Esophagus muscularis mucosa (tissue), 4 donors: Measurements from ENCODE around the gene RAB40C. TPM values are rescaled to one million over a fixed set of nuclear protein-coding genes. Genes with fewer than 3 reads are reported as not detected.

Source experiments
- DNase-seq: peaks from one replicate; pipeline ENCODE4 v3.0.0-alpha.2; 2017; ENCODE audit errors: extremely low spot score
- H3K27ac ChIP-seq, 4 donors: fragments of 200-600 bp; sonication (generic); replicated peaks in 1 of 4; 1 replicate in 3 of 4; 2 replicates in 1 of 4; pipeline ENCODE4 v1.5.1; 2016 to 2019; ENCODE audit warnings: mild to moderate bottlenecking in 1 of 4
- H3K27me3 ChIP-seq, 4 donors: fragments of 200-600 bp; sonication (generic); one replicate each; pipeline versions ENCODE4 v1.5.1 to v1.6.0; 2016 to 2019
- H3K36me3 ChIP-seq, 4 donors: fragments of 200-600 bp; sonication (generic); one replicate each; pipeline ENCODE4 v1.5.1; 2016 to 2019
- H3K4me1 ChIP-seq, 4 donors: fragments of 200-600 bp; sonication (generic); one replicate each; pipeline ENCODE4 v1.5.1; 2016 to 2019
- H3K4me3 ChIP-seq, 4 donors: fragments of 200-600 bp; sonication (generic); 1 replicate in 2 of 4; 2 replicates in 2 of 4; pipeline ENCODE4 v1.5.1; 2016 to 2019; ENCODE audit warnings: mild to moderate bottlenecking in 4 of 4, moderate library complexity in 1 of 4
- H3K9me3 ChIP-seq, 4 donors: fragments of 200-600 bp; sonication (generic); 1 replicate in 3 of 4; 2 replicates in 1 of 4; pipeline ENCODE4 v1.5.1; 2016 to 2019
- EP300 ChIP-seq: sonication (generic); formaldehyde crosslinking; IDR thresholded peaks from one replicate; pipeline ENCODE4 v1.6.1; 2017; ENCODE audit warnings: antibody characterized with exemption
- POLR2A ChIP-seq: fragments of 450-650 bp; IDR thresholded peaks from one replicate; pipeline ENCODE4 v1.6.1; 2017; ENCODE audit warnings: antibody characterized with exemption, moderate library complexity, mild to moderate bottlenecking, low read depth
- POLR2AphosphoS5 ChIP-seq, 2 donors: sonication (generic); formaldehyde crosslinking; IDR thresholded peaks; one replicate each; pipeline ENCODE4 v1.6.1; 2017; ENCODE audit warnings: antibody characterized with exemption in 2 of 2
- WGBS: methylation state at CpG from one replicate; pipeline ENCODE4 v1.1.5; 2018; 5-methylcytosine and 5-hydroxymethylcytosine counted together
- intact Hi-C: fragments of 100-400 bp; cut with DNase I; formaldehyde crosslinking; loops from one replicate; pipeline ENCODE4 v1.15.1; 2023
- total RNA-seq, 4 donors: library from RNA; depleted of rRNA; stranded (reverse); fragments of >200 nt; gene quantifications; one replicate each; pipeline versions ENCODE4 v1.1.0 to v1.2.1, GENCODE V29; 2016
- TF ChIP-seq, protein P1 (sequence below), 3 experiments: fragments of 200-600 bp in 2 of 3; fragments of 450-650 bp in 1 of 3; sonication (generic) in 2 of 3; IDR thresholded peaks; one replicate each; pipeline ENCODE4 v1.5.1; 2017 to 2019; ENCODE audit warnings: antibody characterized with exemption in 3 of 3, mild to moderate bottlenecking in 2 of 3, moderate library complexity in 1 of 3

The RAB40C gene
- total RNA-seq, 4 donors from 2014 or later: 20.8 to 25.3 (median 23.0) TPM

DNA sequence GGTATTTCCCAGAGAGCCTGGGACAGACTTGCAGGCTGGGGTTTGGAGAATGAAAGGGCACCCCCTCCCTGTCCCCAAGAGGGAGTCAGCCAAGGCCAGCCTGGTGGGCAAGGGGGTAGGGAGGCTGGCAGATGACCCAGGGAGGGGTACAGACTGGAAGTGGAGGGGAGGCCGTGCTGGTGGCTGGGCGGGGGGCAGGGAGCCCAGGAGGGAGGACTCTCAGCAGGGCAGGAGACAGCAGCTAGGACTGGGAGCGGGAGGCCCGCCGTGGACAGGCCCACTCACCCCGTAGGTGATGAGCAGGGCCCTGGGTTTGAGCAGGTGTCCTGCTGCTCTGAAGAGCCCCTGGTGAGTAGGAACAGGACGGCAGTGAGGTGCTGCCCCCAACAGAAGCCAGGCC is 45.1 kb downstream of the RAB40C start:
- Histone ChIP-seq H3K36me3 (peaks cover 10 to 24% (median 19%) of the 10 kb centered on the region in 4 donors), H3K27me3 (peaks cover 0 to 21% (median 0%) of the 10 kb centered on the region in 4 donors), H3K4me1 (peaks cover 34 to 52% (median 46%) of the 10 kb centered on the region in 4 donors), H3K9me3 (no peaks in the 10 kb centered on the region), H3K4me3 (peak overlapping the region; percentile 66 to 91 (median 82)), H3K27ac (no peak overlapping the region)
- intact Hi-C loops: loop anchor here (5.0 kb wide), 2 partner anchors 48 to 233 kb away; partner anchors contain the start of gene DECR2
- no peak for DNase-seq
- 79% methylated on average over 6 of the region's 7 CpGs for WGBS
- TF ChIP-seq EP300: no peak

DNA sequence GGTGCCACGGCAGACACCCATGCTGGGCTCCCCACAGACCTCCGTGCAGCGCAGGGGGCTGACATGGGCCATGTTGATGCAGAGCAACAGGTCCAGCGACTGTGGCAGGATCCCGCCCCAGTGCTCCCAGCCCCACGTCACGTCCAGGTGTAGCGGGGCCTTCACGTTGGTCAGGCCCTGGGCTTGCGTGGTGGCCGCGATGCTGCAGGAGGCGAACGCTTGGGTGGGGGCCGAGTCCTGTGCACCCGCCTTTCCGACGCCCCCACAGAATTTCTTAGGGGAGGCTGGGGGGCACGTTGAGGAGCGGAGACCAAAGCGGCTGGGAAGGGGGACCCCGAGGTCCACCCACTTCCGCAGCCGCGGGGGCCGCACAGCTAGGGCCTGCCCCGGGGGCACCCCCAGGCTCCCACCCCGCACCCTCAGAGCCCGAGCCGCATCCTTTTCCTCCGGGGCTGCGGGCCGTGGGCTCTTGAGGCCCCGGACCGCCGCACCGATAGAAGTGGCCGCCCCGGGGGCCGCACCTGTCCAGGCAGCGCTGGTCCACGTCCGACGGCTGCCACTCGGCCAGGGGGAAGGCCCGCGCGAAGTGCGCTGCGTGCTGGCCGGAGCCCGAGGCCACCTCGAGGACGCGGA is 45.8 kb downstream of the RAB40C start:
- WGBS: 3% methylated on average over 20 of the region's 55 CpGs
- Histone ChIP-seq H3K36me3 (peaks cover 10 to 24% (median 19%) of the 10 kb centered on the region in 4 donors), H3K27ac (peak overlapping the region; percentile 93 to 98 (median 95)), H3K4me1 (peaks cover 29 to 49% (median 42%) of the 10 kb centered on the region in 4 donors), H3K4me3 (peak overlapping the region; percentile 66 to 91 (median 82)), H3K27me3 (peaks cover 0 to 21% (median 0%) of the 10 kb centered on the region in 4 donors), H3K9me3 (no peaks in the 10 kb centered on the region)
- TF ChIP-seq POLR2AphosphoS5 (IDR thresholded peaks at IDR 0.05) (no peak), POLR2A (peak; percentile 8)
- intact Hi-C loops: loop anchor here (5.0 kb wide), 2 partner anchors 48 to 233 kb away; partner anchors contain the start of gene DECR2
- no peak for DNase-seq

DNA sequence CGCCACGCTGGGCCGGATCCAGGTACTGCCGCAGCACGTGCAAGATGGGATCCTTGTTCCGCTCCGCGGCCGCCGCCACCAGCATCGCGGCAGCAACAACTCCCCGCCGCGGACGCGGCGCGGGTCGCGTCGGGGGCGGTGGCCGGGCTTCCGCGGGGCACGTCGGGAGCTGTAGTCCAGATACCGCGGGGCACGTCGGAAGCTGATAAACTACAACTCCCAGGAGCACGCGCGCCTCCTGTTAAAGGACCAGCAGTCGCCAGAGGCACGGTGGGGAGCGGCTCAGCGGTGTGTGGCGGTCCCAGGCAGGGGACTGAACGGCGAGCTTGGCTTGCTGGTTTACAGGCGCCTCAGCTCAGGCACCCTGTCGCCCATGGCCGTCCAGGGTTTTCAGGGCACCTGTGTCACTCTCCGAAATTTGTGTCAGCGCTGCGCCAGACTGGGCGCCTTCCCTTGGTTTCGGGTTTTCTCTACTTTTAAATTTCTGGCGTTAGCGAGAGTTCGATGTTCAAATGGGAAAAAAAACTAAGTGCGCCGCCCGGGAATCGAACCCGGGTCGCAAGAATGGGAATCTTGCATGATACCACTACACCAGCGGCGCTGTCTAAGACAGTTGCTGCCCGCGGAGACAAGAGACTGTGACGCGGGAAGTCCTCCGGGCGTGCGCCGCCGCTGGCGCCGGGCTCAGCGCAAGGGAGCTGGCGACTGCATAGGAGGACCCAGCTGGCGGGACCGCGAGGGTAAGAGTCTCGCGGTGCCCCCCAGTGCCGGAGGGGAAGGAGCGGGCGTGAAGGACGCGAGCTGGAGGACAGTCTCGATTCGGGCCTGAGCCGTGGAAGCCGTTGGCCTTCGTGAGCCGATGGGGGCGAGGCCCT is 46.6 kb downstream of the RAB40C start, which contains the start of gene METTL26:
Gene METTL26 (minus strand): TSS at position 100 of the 875 bp plus-strand sequence. CDS start 15 bp downstream, at position 85.
- intact Hi-C loops: loop anchor here (5.0 kb wide), 2 partner anchors 49 to 234 kb away; partner anchors contain the start of gene DECR2
- WGBS: 0% methylated on average over 31 of the region's 91 CpGs
- peak; percentile 98 for DNase-seq
- Histone ChIP-seq H3K27me3 (peaks cover 0 to 13% (median 0%) of the 10 kb centered on the region in 4 donors), H3K27ac (peak within 1 kb of the TSS; percentile 93 to 98 (median 95)), H3K36me3 (peaks cover 10 to 24% (median 19%) of the 10 kb centered on the region in 4 donors), H3K4me1 (peaks cover 22 to 49% (median 42%) of the 10 kb centered on the region in 4 donors), H3K4me3 (peak within 1 kb of the TSS; percentile 66 to 91 (median 82)), H3K9me3 (no peaks in the 10 kb centered on the region)
- peak; percentile 85 to 88 for TF ChIP-seq POLR2AphosphoS5 (IDR thresholded peaks at IDR 0.05)
- TF ChIP-seq POLR2A: no peak
- TF ChIP-seq, protein P1, sequence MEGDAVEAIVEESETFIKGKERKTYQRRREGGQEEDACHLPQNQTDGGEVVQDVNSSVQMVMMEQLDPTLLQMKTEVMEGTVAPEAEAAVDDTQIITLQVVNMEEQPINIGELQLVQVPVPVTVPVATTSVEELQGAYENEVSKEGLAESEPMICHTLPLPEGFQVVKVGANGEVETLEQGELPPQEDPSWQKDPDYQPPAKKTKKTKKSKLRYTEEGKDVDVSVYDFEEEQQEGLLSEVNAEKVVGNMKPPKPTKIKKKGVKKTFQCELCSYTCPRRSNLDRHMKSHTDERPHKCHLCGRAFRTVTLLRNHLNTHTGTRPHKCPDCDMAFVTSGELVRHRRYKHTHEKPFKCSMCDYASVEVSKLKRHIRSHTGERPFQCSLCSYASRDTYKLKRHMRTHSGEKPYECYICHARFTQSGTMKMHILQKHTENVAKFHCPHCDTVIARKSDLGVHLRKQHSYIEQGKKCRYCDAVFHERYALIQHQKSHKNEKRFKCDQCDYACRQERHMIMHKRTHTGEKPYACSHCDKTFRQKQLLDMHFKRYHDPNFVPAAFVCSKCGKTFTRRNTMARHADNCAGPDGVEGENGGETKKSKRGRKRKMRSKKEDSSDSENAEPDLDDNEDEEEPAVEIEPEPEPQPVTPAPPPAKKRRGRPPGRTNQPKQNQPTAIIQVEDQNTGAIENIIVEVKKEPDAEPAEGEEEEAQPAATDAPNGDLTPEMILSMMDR (IDR thresholded peaks at IDR 0.05): peak in 2 of 3 experiments; percentile 1 to 34

DNA sequence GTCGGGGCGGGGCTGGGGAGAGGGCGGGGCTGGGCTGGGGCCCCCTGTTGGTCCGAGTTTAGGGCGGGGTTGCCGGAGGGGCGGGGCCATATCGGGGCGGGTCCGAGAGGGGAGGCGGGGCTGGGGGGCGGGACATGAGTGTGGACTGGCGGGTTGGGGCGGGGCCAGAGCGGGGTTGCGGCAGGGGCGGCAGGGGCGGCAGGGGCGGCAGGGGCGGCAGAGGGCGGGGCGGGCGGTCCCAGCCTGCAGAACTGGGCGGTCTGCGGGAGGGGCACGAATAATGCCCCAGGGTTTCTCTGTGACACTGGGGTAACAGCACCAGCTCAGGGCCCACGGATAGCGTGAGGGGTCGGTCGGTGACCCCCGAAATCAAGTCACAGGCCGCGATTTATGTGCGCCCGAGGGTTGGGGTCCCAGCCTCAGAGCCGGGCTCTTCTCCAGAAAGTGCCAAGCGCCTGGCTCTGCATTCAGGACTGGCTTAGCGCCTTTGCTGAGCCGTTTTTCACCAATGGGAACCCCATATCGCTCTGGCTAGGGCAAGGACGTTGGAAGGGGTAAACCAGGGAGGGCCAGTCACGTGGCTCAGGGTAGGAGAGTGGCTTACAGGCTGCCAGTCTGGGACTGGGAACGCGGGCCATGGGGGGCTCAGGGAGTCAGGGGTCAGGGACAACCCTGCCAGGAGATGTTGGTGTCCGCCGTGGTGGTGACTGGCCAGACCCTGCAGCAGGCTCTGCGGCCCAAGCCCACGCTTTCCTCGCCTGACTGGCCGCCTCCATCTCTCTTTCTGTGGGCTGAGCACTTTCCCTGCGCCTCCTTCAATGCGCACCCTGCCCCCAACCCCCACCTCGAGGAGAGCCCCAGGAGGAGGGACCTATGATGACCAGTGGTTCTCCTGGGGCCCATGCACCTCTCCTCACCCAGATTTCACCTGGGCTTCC is 47.5 kb downstream of the RAB40C start:
- peak overlapping the region; percentile 93 to 98 (median 95) for H3K27ac ChIP-seq
- H3K9me3 ChIP-seq: no peaks in the 10 kb centered on the region
- intact Hi-C loops: loop anchor here (5.0 kb wide), 2 partner anchors 50 to 235 kb away; partner anchors contain the start of gene DECR2
- peak; percentile 98 for DNase-seq
- H3K4me3 ChIP-seq: peak overlapping the region; percentile 66 to 91 (median 82)
- 39% methylated on average over 18 of the region's 53 CpGs for WGBS
- H3K4me1 ChIP-seq: peaks cover 23 to 57% (median 45%) of the 10 kb centered on the region in 4 donors
- TF ChIP-seq POLR2A (no peak), POLR2AphosphoS5 (IDR thresholded peaks at IDR 0.05) (no peak), EP300 (no peak)
- TF ChIP-seq, protein P1 (IDR thresholded peaks at IDR 0.05): no peak
- H3K36me3 ChIP-seq: peaks cover 10 to 24% (median 19%) of the 10 kb centered on the region in 4 donors
- peaks cover 0 to 8% (median 0%) of the 10 kb centered on the region in 4 donors for H3K27me3 ChIP-seq
